Medulla oblongata (tissue), 1 donor: ENCODE measurements around the gene NFIB.

Source experiments
- DNase-seq: peaks from one replicate; pipeline ENCODE4 v3.0.0-alpha.2; 2015; ENCODE audit errors: extremely low spot score

NFIB gene

GRCh38 chr9:14189146-14189545 lies 124.8 kb downstream of the NFIB start:
- DNase-seq, result no peak

GRCh38 chr9:14188538-14188937 lies 125.4 kb downstream of the NFIB start:
- no peak for DNase-seq

GRCh38 chr9:14188011-14188410 lies 125.9 kb downstream of the NFIB start:
- no peak for DNase-seq

- no peak for DNase-seq
Observed at GRCh38 chr9:14186096-14186495, 127.8 kb downstream of the NFIB start.

GRCh38 chr9:14185016-14185415 lies 128.9 kb downstream of the NFIB start:
- DNase-seq, result no peak

GRCh38 chr9:14183001-14183400 lies 130.9 kb downstream of the NFIB start:
- no peak for DNase-seq

GRCh38 chr9:14180960-14181537 lies 132.9 kb downstream of the NFIB start:
- no peak for DNase-seq

- peak; percentile 61 for DNase-seq
Observed at GRCh38 chr9:14180093-14180959, 133.6 kb downstream of the NFIB start.

GRCh38 chr9:14179449-14179848 lies 134.5 kb downstream of the NFIB start:
- no peak for DNase-seq

GRCh38 chr9:14175778-14176177 lies 138.2 kb downstream of the NFIB start:
- no peak for DNase-seq

- no peak for DNase-seq
Observed at GRCh38 chr9:14173713-14174112, 140.2 kb downstream of the NFIB start.

- DNase-seq, result no peak
Observed at GRCh38 chr9:14170973-14171596, 142.9 kb downstream of the NFIB start.

- no peak for DNase-seq
Observed at GRCh38 chr9:14170392-14170931, 143.5 kb downstream of the NFIB start.

GRCh38 chr9:14168381-14168780 lies 145.6 kb downstream of the NFIB start:
- no peak for DNase-seq

- DNase-seq, result no peak
Observed at GRCh38 chr9:14165376-14166035, 148.4 kb downstream of the NFIB start.

- no peak for DNase-seq
Observed at GRCh38 chr9:14164908-14165307, 149.0 kb downstream of the NFIB start.

GRCh38 chr9:14159440-14160216 lies 154.3 kb downstream of the NFIB start:
- DNase-seq, result no peak

- DNase-seq, result peak; percentile 15
Observed at GRCh38 chr9:14158916-14159315, 155.0 kb downstream of the NFIB start.

- DNase-seq, result no peak
Observed at GRCh38 chr9:14158136-14158813, 155.7 kb downstream of the NFIB start.

GRCh38 chr9:14157191-14157590 lies 156.8 kb downstream of the NFIB start:
- DNase-seq, result no peak

- no peak for DNase-seq
Observed at GRCh38 chr9:14156046-14156445, 157.9 kb downstream of the NFIB start.
